GM18858 (cell line): ENCODE data around the gene SLC12A2.

Source experiments
- ATAC-seq: cut with Tn5 transposase; IDR thresholded peaks from one replicate; pipeline ENCODE4 v1.9.1; 2021; ENCODE audit not compliant: unreplicated experiment

SLC12A2 gene

GRCh38 chr5:128220841-128221240, 137.3 kb downstream of the SLC12A2 start:
- ATAC-seq = no peak

GRCh38 chr5:128224336-128224735, 140.8 kb downstream of the SLC12A2 start:
- no peak for ATAC-seq

- no peak for ATAC-seq
Measured at GRCh38 chr5:128225245-128226030, 141.9 kb downstream of the SLC12A2 start.

- no peak for ATAC-seq
Measured at GRCh38 chr5:128228008-128228407, 144.4 kb downstream of the SLC12A2 start.

GRCh38 chr5:128228521-128228920, 145.0 kb downstream of the SLC12A2 start:
- ATAC-seq = no peak

DNA sequence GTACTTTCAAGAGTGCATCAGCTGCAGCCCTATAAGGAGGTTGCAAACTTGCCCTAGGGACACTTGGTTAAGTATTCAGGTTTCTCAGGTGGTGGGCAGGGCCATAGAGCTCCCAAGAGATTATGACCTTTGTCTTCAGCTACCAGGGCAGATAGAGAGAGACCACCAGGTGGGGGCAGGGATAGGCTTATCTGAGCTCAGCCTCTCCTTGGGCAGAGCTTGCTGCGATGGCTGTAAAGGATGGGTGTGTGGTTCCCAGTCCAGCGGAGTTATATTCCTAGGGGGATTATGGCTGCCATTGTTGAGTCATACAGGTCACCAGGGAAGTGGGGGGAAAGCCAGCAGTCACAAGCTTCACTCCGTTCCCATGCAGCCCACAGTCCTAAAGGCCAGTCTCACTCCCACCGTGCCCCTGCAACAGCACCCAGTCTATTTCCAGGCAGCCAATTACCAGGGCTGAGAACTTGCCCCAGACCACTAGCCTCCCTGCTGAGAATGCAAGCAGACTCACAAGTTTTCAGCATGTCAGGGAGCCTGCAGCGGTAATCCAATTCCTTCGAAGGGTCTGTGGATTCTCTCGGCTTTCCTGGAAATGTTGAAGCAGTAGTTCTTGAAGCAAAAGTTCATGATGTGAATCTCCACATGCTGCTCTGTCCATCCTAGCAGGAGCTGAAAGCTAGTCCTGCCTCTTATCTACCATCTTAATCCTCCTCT, 151.5 kb downstream of the SLC12A2 start:
- no peak for ATAC-seq

DNA sequence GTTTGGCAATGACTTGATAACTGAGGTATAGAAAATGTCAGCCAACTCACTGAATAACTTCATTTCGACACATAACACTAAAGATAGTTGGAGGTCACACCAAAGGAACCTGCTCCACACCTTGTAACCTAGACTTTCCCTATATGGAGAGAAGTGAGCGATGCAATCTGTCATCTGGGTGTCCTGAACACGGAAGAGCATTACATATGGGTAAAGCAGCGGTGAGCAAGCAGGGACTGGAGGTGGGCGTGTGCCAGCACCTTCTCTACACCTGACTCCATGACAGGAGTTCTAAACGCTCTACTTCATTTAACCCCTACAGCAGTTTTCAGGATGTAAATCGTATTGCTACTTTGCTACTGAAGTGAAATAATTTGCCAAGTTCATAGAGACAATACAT, 152.8 kb downstream of the SLC12A2 start:
- ATAC-seq = no peak

DNA sequence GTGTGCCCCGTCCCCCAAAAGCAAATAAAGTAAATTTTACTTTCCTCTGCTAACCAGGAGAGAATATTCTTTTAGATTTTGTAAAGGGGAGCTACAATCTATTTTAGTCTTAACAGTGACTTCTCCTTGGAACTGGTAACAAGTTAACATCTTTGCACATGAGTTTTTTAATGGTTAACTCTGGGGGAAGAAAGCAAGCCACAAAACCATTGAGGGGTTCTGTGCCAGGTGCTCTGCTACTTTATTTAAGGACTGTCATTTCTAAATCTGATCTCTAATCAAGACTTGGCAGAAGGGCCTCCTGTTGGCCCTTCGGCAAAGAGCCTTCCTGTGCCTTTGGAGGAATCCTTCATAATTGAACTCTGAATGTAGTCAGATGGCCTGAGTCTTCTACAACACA, 153.4 kb downstream of the SLC12A2 start:
- no peak for ATAC-seq

GRCh38 chr5:128237546-128237945, 154.0 kb downstream of the SLC12A2 start:
- ATAC-seq = no peak
